GM12878 (cell line): ENCODE results near the gene VPS29. TPM values are rescaled to one million over a fixed set of nuclear protein-coding genes. Genes with fewer than 3 reads are reported as not detected.
A peak's percentile ranks its signal among the peaks of the same experiment; 100 is the strongest.

Experiments used
- ATAC-seq: fragments of 200-7000 bp; cut with Tn5 transposase; 3 replicates; pipeline ENCODE4 v1.9.1; 2020; ENCODE audit warnings: mild to moderate bottlenecking, moderate library complexity
- Bru-seq: library from RNA; stranded (reverse); fragments of 400-500 nt; gene quantifications from one replicate; lab custom pipeline; 2021; lab: Mats Ljungman, UMichigan
- BruChase-seq, 2 experiments: library from RNA; stranded (reverse); fragments of 400-500 nt; gene quantifications; one replicate each; lab custom pipeline; 2021; lab: Mats Ljungman, UMichigan
- BruUV-seq: library from RNA; stranded (reverse); fragments of 400-500 nt; replicated peaks from 2 replicates; lab custom pipeline; 2021; lab: Mats Ljungman, UMichigan
- CTCF ChIA-PET: fragments of 300-600 bp; sonication (Branson Sonifier 250); formaldehyde crosslinking; extraction: SDS; loops from one replicate; lab custom pipeline; 2021; ENCODE audit warnings: inconsistent platforms; lab: Yijun Ruan, JAX
- POLR2A ChIA-PET: fragments of 350-600 bp; formaldehyde crosslinking; extraction: SDS; loops from one replicate; lab custom pipeline; 2021; ENCODE audit warnings: inconsistent platforms; lab: Charles Lee
- RAD21 ChIA-PET: fragments of 300-600 bp; sonication (Branson Sonifier 250); formaldehyde crosslinking; loops from one replicate; lab custom pipeline; 2023; ENCODE audit warnings: antibody characterized with exemption; ENCODE audit not compliant: unreplicated experiment; lab: Charles Lee
- SMC1A ChIA-PET: fragments of 300-600 bp; sonication (Branson Sonifier 250); formaldehyde crosslinking; loops from one replicate; lab custom pipeline; 2023; ENCODE audit not compliant: unreplicated experiment, uncharacterized antibody; lab: Charles Lee
- DNase-seq: peaks from one replicate; pipeline ENCODE4 v3.0.0-alpha.2; 2011; ENCODE audit warnings: low read depth, low spot score
- FAIRE-seq: peaks from 3 replicates; lab custom pipeline; 2011; peaks lifted over from hg19 to GRCh38; lab: Jason Lieb, UNC
- H2AFZ ChIP-seq: 2 replicates; pipeline ENCODE4 v1.6.0; 2011; ENCODE audit warnings: low read depth, low read length, control low read depth; ENCODE audit not compliant: control insufficient read depth
- H3K27ac ChIP-seq: 2 replicates; pipeline ENCODE4 v1.5.1; 2011; ENCODE audit warnings: control low read depth; ENCODE audit not compliant: control insufficient read depth, insufficient read depth
- H3K27me3 ChIP-seq, 2 experiments: replicated peaks in 1 of 2; 2 replicates each; pipeline versions ENCODE4 v1.6.0 to v1.6.1; 2011; ENCODE audit warnings: low read length in 1 of 2; ENCODE audit not compliant: control insufficient read depth in 2 of 2, insufficient read depth in 2 of 2
- H3K36me3 ChIP-seq, 2 experiments: 2 replicates each; pipeline ENCODE4 v1.5.1; 2011; ENCODE audit warnings: low read length in 1 of 2; ENCODE audit not compliant: control insufficient read depth in 2 of 2, insufficient read depth in 2 of 2
- H3K4me1 ChIP-seq: 2 replicates; pipeline ENCODE4 v1.6.1; 2011; ENCODE audit warnings: mild to moderate bottlenecking, low read length, moderate library complexity, mixed read lengths; ENCODE audit not compliant: control insufficient read depth, insufficient read depth
- H3K4me2 ChIP-seq: 2 replicates; pipeline ENCODE4 v1.6.0; 2011; ENCODE audit warnings: control low read depth; ENCODE audit not compliant: control insufficient read depth, insufficient read depth
- H3K4me3 ChIP-seq: fragments of 200-600 bp; sonication (generic); 2 replicates; pipeline ENCODE4 v1.5.1; 2016
- H3K79me2 ChIP-seq: 2 replicates; pipeline ENCODE4 v1.6.0; 2011; ENCODE audit warnings: low read length; ENCODE audit not compliant: control insufficient read depth, insufficient read depth
- H3K9ac ChIP-seq: 2 replicates; pipeline ENCODE4 v1.8.0; 2011; ENCODE audit warnings: low read length, control low read depth, mixed read lengths; ENCODE audit not compliant: control insufficient read depth, insufficient read depth
- H3K9me3 ChIP-seq: replicated peaks from 3 replicates; pipeline ENCODE4 v1.5.1; 2011; ENCODE audit warnings: mild to moderate bottlenecking, low read length; ENCODE audit not compliant: control insufficient read depth, insufficient read depth
- H4K20me1 ChIP-seq: 2 replicates; pipeline ENCODE4 v1.6.0; 2011; ENCODE audit not compliant: control insufficient read depth, insufficient read depth
- BCL11A ChIP-seq: IDR thresholded peaks from 2 replicates; pipeline ENCODE4 v1.6.1; 2011; ENCODE audit warnings: low read depth, low read length
- CTCF ChIP-seq, 3 experiments: IDR thresholded peaks in 2 of 3; conservative IDR thresholded peaks in 1 of 3; 2 replicates each; pipeline ENCODE4 v1.5.1; 2011; ENCODE audit warnings: low read depth in 3 of 3, low read length in 3 of 3, mild to moderate bottlenecking in 3 of 3, control low read depth in 2 of 3, moderate library complexity in 2 of 3, inconsistent platforms in 1 of 3, mixed read lengths in 1 of 3; ENCODE audit not compliant: control insufficient read depth in 2 of 3, insufficient read depth in 1 of 3; ENCODE audit errors: extremely low read depth in 1 of 3
- FOS ChIP-seq: IDR thresholded peaks from 3 replicates; pipeline ENCODE4 v1.6.1; 2011; ENCODE audit warnings: borderline replicate concordance; ENCODE audit not compliant: insufficient read length; ENCODE audit errors: extremely low read depth
- IKZF1 ChIP-seq: fragments of 450-650 bp; conservative IDR thresholded peaks from 2 replicates; pipeline ENCODE4 v1.6.1; 2017; ENCODE audit warnings: antibody characterized with exemption, mild to moderate bottlenecking
- IKZF2 ChIP-seq, 2 experiments: fragments of 450-650 bp; IDR thresholded peaks; 2 replicates each; pipeline ENCODE4 v1.6.1; 2017; ENCODE audit warnings: mild to moderate bottlenecking in 2 of 2, moderate library complexity in 2 of 2
- IRF4 ChIP-seq: IDR thresholded peaks from 2 replicates; pipeline ENCODE4 v1.6.1; 2011; ENCODE audit warnings: low read depth, low read length
- RAD51 ChIP-seq: fragments of 450-650 bp; IDR thresholded peaks from 2 replicates; pipeline ENCODE4 v1.6.1; 2016; ENCODE audit warnings: moderate library complexity, mild to moderate bottlenecking, inconsistent platforms
- RBBP5 ChIP-seq: fragments of 200-600 bp; sonication (generic); conservative IDR thresholded peaks from 2 replicates; pipeline ENCODE4 v1.6.1; 2016
- RFX5 ChIP-seq: IDR thresholded peaks from 2 replicates; pipeline ENCODE4 v1.6.1; 2011; ENCODE audit warnings: low read depth, low read length, improper control_type of control experiment
- RUNX3 ChIP-seq: IDR thresholded peaks from 2 replicates; pipeline ENCODE4 v1.6.1; 2012; ENCODE audit warnings: low read length, inconsistent platforms
- SMAD1 ChIP-seq: fragments of 450-650 bp; IDR thresholded peaks from 2 replicates; pipeline ENCODE4 v1.6.1; 2018; ENCODE audit warnings: mild to moderate bottlenecking, low read depth; ENCODE audit not compliant: partially characterized antibody
- SREBF2 ChIP-seq: IDR thresholded peaks from 2 replicates; pipeline ENCODE4 v1.6.1; 2012; ENCODE audit warnings: mild to moderate bottlenecking, low read length
- ZNF207 ChIP-seq: fragments of 450-650 bp; IDR thresholded peaks from 2 replicates; pipeline ENCODE4 v1.6.1; 2014; ENCODE audit warnings: antibody characterized with exemption, mild to moderate bottlenecking, borderline replicate concordance
- WGBS: methylation state at CpG from one replicate; pipeline ENCODE4 v1.1.6; 2016; ENCODE audit warnings: low lambda C conversion rate; ENCODE audit not compliant: insufficient replicate concordance, insufficient coverage; ENCODE audit errors: missing lambda C conversion rate; 5-methylcytosine and 5-hydroxymethylcytosine counted together
- in situ Hi-C: fragments of 300-500 bp; cut with MboI; formaldehyde crosslinking; loops from 9 replicates; pipeline ENCODE4 v1.14.3; 2018; ENCODE audit warnings: mixed read lengths
- intact Hi-C: fragments of 100-400 bp; cut with micrococcal nuclease; formaldehyde crosslinking; loops from one replicate; pipeline ENCODE4 v1.14.2; 2022; ENCODE audit not compliant: unreplicated experiment
- long read RNA-seq, 2 experiments: library from polyadenylated mRNA; unstranded; transcript quantifications; one replicate each; pipeline ENCODE4 v2.0.0, GENCODE V29; 2019 to 2020
- polyA minus RNA-seq, 3 experiments: library from RNA; depleted of rRNA, polyadenylated mRNA; stranded (reverse); fragments of >200 nt; gene quantifications; 2 replicates each; pipeline ENCODE4 v1.2.3, GENCODE V29; 2011
- polyA plus RNA-seq, 11 experiments: library from polyadenylated mRNA; depleted of rRNA in 4 of 11; unstranded in 6 of 11; stranded (reverse) in 5 of 11; fragments of >200 nt; fragmentation: Nextera tagmentation in 4 of 11; fragmentation: Illumina TruSeq in 1 of 11; extraction: Ambion mirVana in 4 of 11; extraction: Trizol in 1 of 11; gene quantifications; 1 replicate in 1 of 11; 2 replicates in 10 of 11; pipeline versions ENCODE4 v1.2.1 to v1.2.3, GENCODE V29; 2011 to 2016; ENCODE audit warnings: inconsistent platforms in 2 of 11, missing spikeins in 2 of 11, low read depth in 1 of 11
- total RNA-seq, 4 experiments: library from RNA; depleted of rRNA in 3 of 4; stranded (reverse); fragments of >200 nt in 3 of 4; fragmentation: Illumina TruSeq in 1 of 4; extraction: Trizol in 1 of 4; gene quantifications; 2 replicates each; pipeline versions ENCODE4 v1.2.1 to v1.2.3, GENCODE V29; 2013 to 2021
- TF ChIP-seq, protein P1 (sequence below): IDR thresholded peaks from 2 replicates; pipeline ENCODE4 v1.6.1; 2011; ENCODE audit warnings: borderline replicate concordance, low read depth, mild to moderate bottlenecking, moderate library complexity, mixed read lengths, low read length; ENCODE audit not compliant: insufficient read depth; ENCODE audit errors: extremely low read length

The VPS29 gene
- total RNA-seq (2013; cell fraction: nucleolus; rRNA removed): 160 and 167 TPM in 2 replicates
- total RNA-seq (2014; rRNA removed) (65.3 and 82.1 TPM in 2 replicates), total RNA-seq (2014; rRNA removed; fragmentation: Illumina TruSeq; extraction: Trizol) (105 and 109 TPM in 2 replicates), total RNA-seq (2021) (78.8 and 79.4 TPM in 2 replicates), polyA plus RNA-seq (2011; rRNA removed) (203 and 283 TPM in 2 replicates), polyA plus RNA-seq (2014; fragmentation: Illumina TruSeq; extraction: Trizol) (178 and 317 TPM in 2 replicates), polyA plus RNA-seq (2014; fragmentation: Nextera tagmentation; extraction: Ambion mirVana) (100 to 1,000 TPM; 290 to 405 TPM), polyA plus RNA-seq (2014; rRNA removed) (153 and 210 TPM in 2 replicates), polyA plus RNA-seq (2016; fragmentation: Nextera tagmentation; extraction: Ambion mirVana) (100 to 1,000 TPM; 251 to 261 TPM), polyA minus RNA-seq (2011; rRNA and poly(A)+ RNA removed) (67.7 and 92.7 TPM in 2 replicates), Bru-seq, nascent RNA (percentile 91 among the genes with signal in this experiment), BruChase-seq, experiment 1, labeled RNA remaining after a 6-hour chase (percentile 92 among the genes with signal in this experiment), BruChase-seq, experiment 2, labeled RNA remaining after a 2-hour chase (percentile 94 among the genes with signal in this experiment)
- polyA plus RNA-seq (2011; ENCODE audit: low read depth): 91.8 TPM
- 90.5 and 98.1 TPM in 2 replicates for polyA plus RNA-seq (2011; cell fraction: cytosol; rRNA removed)
- 141 and 158 TPM in 2 replicates for polyA plus RNA-seq (2011; cell fraction: nucleus; rRNA removed)
- polyA plus RNA-seq (2012): 100 and 105 TPM in 2 replicates
- polyA minus RNA-seq (2011; cell fraction: cytosol; rRNA and poly(A)+ RNA removed): 23.9 and 25.2 TPM in 2 replicates
- 33.1 and 41.8 TPM in 2 replicates for polyA minus RNA-seq (2011; cell fraction: nucleus; rRNA and poly(A)+ RNA removed)
- long read RNA-seq, experiment 1, transcript VPS29-206 (4 exons, 1,523 nt): major isoform, 28 of 84 reads
- long read RNA-seq, experiment 1, partial matches to known transcripts: 7 of 84 reads
- long read RNA-seq, experiment 1, other reads (novel, unspliced or antisense): 47 of 84 reads
- long read RNA-seq, experiment 2, transcript VPS29-207 (5 exons, 818 nt): minor isoform, 10 of 378 reads
- long read RNA-seq, experiment 2, transcript VPS29-208 (2 exons, 810 nt): minor isoform, 9 of 378 reads
- long read RNA-seq, experiment 2, transcript VPS29-206 (4 exons, 1,523 nt): major isoform, 84 of 378 reads
- long read RNA-seq, experiment 2, partial matches to known transcripts: 8 of 378 reads
- long read RNA-seq, experiment 2, other reads (novel, unspliced or antisense): 267 of 378 reads

GRCh38 chr12:110501752-110502738 lies at the start of gene VPS29, which contains the start of gene RAD9B:
Gene VPS29, minus strand, starts transcription at chr12:110502111. Its CDS starts 60 bp downstream, at chr12:110502051.
Gene RAD9B, plus strand, starts transcription at chr12:110502331. Its CDS starts 7 bp downstream, at chr12:110502338.
- Histone ChIP-seq H3K27ac (peak within 1 kb of the TSS; percentile 92), H3K9ac (peak within 1 kb of the TSS; percentile 96), H2AFZ (peak within 1 kb of the TSS; percentile 98), H4K20me1 (no peaks in the 10 kb centered on the region), H3K4me3 (peak within 1 kb of the TSS; percentile 97), H3K9me3 (no peaks in the 10 kb centered on the region), H3K79me2 (peaks cover 47% of the 10 kb centered on the region), H3K4me1 (peaks cover 4% of the 10 kb centered on the region), H3K27me3 (no peaks in the 10 kb centered on the region), H3K36me3 (peaks cover 0 to 8% of the 10 kb centered on the region in 2 experiments; a peak in 1 of 4 replicates), H3K4me2 (peak within 1 kb of the TSS; percentile 91)
- ChIA-PET SMC1A (interaction anchor here (1.0 to 26.9 kb wide), 6 partner anchors 34 to 97 kb away, joined by 3 to 492 read pairs (median 4); partner anchors contain the start of genes ARPC3 and GPN3), POLR2A (interaction anchor here (0.5 to 4.5 kb wide), 8 partner anchors 8 to 109 kb away, joined by 3 to 22 read pairs (median 3); partner anchors contain the start of genes FAM216A and GPN3), CTCF (interaction anchor here (0.5 to 21.1 kb wide), 9 partner anchors 8 to 96 kb away, joined by 3 to 462 read pairs (median 3); partner anchors contain the start of gene ARPC3), RAD21 (interaction anchor here (0.7 to 3.3 kb wide), 4 partner anchors 14 to 104 kb away, joined by 3 to 22 read pairs (median 6); partner anchors contain the start of genes FAM216A and GPN3)
- in situ Hi-C loops (no loop called here), intact Hi-C loops (loop anchor here (2.0 kb wide), 1 partner anchor 33 kb away; the partner anchor contains the start of genes FAM216A and GPN3)
- 6% methylated on average over 60 of the region's 61 CpGs for WGBS
- DNase-seq: peak; percentile 97
- BruUV-seq: TSS peak; percentile 98
- peak; percentile 90 for FAIRE-seq
- ATAC-seq: peak; percentile 98
- TF ChIP-seq IKZF1 (peak; percentile 84), SREBF2 (no peak), ZNF207 (peak; percentile 66; the same call in 1 of the 2 replicates), RUNX3 (peak; percentile 95), BCL11A (0 out of 2 replicates have a peak, but pooled peaks have one; percentile 4), RBBP5 (no peak), IKZF2 (IDR thresholded peaks at IDR 0.05) (peak; percentile 42 to 56; a peak in 3 of 4 replicates), CTCF (IDR thresholded peaks at IDR 0.05 in 2 of 3, conservative IDR thresholded peaks at IDR 0.05 in 1 of 3; ENCODE audit: control insufficient read depth in 2 of 3, extremely low read depth in 1 of 3, insufficient read depth in 1 of 3, low read depth in 3 of 3, low read length in 3 of 3) (no peak), SMAD1 (no peak), RAD51 (no peak), RFX5 (peak; percentile 74), FOS (no peak), IRF4 (no peak)
- TF ChIP-seq, protein P1, sequence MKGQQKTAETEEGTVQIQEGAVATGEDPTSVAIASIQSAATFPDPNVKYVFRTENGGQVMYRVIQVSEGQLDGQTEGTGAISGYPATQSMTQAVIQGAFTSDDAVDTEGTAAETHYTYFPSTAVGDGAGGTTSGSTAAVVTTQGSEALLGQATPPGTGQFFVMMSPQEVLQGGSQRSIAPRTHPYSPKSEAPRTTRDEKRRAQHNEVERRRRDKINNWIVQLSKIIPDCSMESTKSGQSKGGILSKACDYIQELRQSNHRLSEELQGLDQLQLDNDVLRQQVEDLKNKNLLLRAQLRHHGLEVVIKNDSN: no peak
